GM18861 (cell line): ENCODE measurements around the gene PVALEF.
"Not testable (repeated sequence)": the region's sequence is repeated elsewhere in the genome, so short reads cannot be mapped to it uniquely, and the experiment has no call there.

Experiments
- ATAC-seq: cut with Tn5 transposase; IDR thresholded peaks from one replicate; pipeline ENCODE4 v1.9.1; 2021; ENCODE audit not compliant: unreplicated experiment

Gene PVALEF

DNA sequence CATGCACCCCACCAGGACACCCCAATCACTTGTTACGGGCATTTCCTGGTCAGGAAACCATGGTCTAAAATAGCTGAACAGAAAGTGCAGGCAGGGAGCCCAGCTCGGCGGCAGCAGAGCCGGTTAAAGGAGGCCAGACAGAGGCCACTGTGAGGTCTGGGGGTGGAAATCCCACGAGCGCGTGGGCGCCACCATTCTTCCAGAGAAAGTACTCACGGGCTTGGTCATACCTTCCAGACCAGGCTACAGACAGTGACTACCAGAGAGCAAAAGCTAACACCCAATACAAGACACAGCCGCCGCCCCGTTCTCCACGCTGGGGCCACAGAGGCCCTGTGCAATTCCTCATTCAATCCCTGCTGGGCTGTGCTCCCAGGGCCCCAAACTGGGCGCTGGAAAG lies 45.6 kb downstream of the PVALEF start:
- ATAC-seq: no peak

DNA sequence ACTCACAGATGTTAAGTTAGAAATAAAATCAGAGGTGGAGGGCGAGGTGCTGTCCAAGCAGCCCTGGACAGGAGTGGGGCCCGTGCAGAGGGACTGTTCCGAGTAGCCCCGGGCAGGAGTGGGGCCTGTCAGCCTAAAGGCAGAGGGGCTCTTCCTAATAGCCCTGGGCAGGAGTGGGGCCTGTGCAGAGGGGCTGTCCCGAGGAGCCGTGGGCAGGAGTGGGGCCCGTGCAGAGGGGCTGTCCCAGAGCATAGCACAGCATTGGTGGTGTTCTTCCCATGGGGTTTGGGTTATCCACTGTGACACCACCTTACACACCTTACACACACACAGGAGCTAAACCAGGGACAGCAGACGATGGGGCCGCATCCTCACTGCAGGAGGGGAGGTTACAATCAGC lies 47.1 kb downstream of the PVALEF start:
- ATAC-seq: no peak

DNA sequence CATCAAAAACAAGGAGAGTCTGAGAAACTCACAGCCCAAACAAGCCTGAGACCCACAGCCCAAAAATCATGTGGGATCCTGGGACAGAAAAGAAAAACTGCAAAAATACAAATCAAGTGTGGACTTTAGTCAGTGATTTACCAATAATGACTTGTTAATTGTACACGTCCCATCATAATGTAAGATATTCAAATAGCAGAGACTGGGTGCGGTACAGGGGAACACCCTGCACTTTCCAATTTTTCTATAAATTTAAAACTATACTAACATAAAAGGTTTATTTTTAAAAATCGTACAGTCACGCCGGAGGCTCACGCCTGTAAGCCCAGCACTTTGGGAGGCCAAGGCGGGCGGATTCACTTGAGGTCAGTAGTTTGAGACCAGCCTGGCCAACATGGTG lies 48.7 kb downstream of the PVALEF start:
- ATAC-seq: no peak

DNA sequence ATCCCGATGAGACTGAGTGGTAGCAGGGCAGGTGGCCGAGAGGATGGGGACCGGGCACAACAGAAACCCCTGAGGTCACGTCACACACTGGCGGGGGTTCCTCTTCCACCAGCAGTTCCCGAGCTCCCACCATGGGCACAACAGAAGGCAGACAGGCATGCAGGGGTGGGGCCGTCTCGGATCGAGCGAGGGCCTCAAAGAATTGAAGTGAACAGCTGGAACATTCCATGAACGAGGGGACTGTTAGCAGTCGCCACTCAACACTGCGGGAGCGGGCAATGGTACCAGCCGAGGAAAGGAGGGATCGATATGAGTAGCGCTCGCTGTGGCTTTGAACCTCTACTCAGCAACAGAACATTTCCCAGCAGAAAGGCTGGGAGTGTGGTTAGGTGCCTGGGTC lies 52.2 kb downstream of the PVALEF start:
- no peak for ATAC-seq

DNA sequence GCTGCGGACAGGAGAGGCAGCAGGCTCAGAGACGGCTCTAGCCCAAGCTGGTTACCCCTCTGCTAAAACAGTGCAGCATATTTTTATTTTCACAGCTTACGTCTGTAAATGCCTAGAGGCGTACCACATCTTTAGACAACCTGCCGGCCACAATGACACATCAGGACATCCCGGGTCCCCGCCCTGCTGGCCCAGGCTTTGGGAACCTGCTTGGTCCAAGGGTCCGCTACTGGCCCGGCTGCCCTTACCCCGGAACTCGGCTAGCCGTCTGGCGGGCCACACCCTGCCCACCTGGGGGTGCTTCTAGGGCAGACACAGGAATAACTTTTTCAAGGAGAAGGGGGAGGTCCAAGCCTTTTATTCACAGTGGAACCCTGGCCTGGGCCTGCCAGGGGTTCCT lies 53.2 kb downstream of the PVALEF start:
- ATAC-seq: no peak

DNA sequence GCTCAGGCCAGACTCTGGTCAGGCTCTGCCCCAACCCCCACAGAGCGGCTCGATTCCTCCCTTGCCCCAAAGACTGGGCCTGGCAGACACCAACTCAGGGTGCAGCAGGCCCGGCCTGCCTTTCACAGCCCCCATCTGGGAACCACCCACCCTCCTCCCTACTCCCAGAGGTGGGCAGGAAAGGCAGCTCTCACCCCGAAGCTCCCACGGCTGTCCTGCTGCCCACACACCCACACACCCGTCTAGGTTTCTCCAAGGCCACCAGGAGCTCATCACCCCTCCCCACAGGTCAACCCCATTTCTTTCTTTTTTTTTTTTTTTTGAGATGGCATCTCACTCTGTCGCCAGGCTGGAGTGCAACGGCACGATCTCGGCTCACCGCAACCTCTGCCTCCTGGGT lies 53.7 kb downstream of the PVALEF start:
- no peak for ATAC-seq

DNA sequence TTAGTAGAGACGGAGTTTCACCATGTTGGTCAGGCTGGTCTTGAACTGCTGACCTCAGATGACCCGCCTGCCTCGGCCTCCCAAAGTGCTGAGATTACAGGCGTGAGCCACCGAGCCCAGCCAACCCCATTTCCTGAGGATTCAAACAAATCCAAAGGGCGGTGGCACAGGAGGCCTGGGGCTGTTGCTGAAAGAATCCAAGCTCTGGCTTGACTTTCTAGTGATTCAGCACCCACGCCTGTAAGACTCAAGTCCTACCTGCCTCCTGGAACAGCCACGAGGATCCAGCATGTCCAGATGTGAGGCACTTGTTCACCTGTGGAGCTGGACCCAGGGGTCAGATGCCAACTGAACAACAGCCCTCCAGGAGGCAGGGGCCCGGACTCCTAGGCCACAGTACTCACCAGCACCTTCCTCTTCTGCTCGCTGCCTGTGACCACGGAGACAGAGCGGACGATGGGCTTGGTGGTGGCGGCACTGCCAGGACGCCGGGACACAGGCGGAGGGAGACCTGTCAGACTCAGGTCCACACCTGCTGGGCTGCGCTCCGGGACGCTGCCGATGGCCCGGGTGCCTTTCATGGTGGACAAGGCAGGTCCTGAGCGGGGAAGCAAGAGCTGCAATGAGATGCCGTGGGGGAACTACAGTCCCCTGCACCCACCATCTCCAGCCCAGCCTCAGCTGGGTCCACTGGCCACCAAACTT lies 54.3 kb downstream of the PVALEF start:
- no peak for ATAC-seq

DNA sequence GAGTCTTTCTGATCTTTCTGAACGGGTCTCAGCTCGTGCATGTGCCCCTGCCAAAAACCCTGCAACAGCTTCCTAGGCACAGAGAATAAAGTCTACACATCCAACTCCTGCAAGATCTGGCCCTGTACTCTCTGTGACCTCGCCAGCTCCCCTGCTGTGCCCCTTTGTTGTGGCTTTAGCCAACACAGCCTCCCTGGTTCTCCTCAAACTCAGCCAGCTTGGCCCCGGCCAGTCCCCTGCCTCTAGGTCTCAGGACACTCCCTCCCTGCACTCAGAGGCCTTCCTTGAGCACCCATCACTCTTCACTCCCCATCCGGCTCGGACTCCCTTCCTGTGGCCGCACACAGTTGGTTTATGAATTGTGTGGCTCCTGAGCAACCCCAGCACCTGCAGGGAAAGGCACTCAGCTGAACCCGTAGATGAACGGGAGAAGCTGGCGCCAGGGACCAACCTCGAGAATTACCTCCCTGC lies 56.1 kb downstream of the PVALEF start:
- ATAC-seq: no peak

DNA sequence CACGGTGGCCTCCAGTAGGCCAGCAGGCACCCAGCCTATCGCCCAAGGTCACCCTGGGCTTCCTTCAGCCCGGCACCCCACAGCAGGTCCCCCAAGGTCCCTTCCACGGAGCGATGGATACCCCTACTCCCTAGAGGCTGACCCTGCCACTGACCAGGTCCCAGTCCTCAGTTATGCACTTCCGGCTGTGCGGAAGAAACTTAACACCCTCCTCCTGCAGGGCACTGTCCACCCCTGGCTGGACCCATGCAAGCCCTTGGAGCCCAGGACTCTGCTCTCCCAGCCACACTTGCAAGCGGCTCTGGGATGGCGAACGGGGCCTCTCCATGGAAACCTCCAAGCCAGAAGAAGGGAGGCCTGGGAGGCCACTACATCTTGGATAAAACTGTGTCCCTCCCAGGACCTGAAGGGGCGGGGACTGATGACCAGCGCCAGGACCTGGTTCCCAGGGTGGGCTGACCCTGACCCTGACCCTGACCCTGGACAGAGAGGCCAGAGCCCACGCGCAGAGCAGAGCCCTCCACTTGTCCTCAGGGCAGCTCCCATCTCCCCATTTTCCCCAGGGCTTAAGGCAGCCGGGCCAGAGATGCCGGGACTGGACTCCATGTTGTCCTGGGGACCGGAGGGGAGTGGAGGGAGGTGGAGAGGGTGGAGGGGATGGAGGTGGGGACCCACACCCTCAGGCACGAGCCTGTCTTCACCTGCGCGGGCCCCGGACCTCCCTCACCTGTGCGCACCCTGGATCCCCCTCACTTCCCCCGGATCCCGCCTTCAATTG lies 56.7 kb downstream of the PVALEF start:
- no peak for ATAC-seq

DNA sequence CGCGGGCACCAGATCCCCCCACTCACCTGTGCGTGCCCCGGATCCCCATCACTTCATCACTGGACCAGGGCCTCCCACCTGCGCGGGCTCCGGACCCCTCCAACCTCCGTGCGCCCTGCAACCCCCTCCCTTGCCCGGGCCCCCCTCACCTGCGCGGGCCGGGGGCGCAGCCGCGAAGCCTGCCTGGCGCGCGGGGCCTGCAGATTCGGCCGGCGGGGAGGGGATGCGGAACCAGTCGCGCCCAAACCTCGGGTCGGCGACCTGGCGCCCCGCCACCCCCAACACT lies 57.3 kb downstream of the PVALEF start:
- no peak for ATAC-seq

DNA sequence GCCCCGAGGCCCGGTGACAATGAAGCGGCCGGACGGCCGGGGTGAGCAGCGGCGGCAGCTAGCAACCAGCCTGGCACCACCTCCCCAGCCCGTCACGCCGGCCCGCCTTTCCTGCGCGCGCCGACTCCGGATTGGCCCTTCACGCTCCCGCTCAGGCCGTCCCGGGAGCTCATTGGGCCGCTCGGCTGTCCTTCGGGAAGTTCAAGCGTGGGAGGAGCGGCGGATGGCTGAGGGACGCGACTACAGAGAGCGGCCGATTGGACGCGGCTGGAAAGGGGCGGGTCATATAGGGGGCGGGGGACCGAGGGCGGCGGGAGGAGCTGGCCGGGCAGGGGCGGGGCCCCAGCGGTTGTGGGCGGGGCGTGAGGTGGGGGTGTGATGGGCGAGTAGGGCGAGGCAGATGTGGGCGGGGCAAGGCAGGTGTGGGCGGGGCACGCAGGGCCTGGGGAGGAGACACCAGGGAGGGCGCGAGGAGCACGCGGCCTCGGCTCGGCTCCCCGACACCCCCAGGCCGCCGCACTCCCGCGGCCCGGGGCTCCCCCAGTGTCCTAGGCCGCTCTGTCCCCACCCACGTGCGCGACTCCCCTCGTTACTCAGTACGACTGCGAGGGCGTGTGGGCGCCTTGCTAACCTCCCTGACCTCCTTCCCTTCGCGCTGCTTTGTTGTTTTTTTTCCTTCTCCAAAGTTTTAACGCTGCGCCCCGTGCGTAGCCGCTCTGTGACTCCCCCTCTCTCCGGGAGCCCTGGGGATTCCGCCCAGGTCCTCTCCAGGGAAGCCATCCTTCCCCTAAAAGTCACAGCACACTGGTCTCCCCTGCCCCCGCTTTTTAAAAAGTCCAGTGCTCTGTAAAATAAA lies 57.8 kb downstream of the PVALEF start, which contains the start of gene CEP131:
CEP131 (minus strand) TSS at position 60 of the 856 bp plus-strand sequence. CDS start 2,909 bp downstream, outside the sequence.
- peak; percentile 94 for ATAC-seq

DNA sequence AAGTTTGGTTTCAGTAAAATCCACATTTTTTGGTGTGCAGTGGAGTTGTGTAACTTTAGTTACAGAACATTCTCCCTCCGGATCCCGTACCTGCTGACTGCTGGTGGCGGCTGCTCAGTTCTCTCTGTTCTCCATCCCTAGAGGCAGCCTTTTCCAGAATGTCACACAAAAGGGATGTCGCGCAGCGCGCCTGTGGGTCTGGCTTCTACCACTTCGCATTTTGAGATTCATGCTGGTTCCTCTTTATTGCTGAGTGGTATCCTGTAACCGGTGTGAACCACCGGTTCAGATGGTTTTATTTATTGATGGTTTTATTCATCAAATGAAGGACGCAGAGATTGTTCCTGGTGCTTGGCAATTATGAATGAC lies 58.4 kb downstream of the PVALEF start:
- no peak for ATAC-seq

DNA sequence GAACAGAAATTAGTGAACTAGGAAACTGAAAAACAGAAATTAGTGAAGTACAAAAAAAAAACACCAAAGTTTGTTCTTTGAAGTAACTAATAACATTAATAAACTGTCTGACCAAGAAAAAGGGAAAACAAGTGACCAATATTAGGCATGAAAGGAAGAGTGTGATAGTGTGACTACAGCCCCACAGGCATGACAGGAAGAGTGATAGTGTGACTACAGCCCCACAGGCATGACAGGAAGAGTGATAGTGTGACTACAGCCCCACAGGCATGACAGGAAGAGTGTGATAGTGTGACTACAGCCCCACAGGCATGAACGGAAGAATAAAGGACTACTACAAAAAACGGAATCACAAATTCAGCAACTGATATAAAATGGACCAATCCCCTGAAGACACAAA lies 62.3 kb downstream of the PVALEF start:
- not testable (repeated sequence) for ATAC-seq

DNA sequence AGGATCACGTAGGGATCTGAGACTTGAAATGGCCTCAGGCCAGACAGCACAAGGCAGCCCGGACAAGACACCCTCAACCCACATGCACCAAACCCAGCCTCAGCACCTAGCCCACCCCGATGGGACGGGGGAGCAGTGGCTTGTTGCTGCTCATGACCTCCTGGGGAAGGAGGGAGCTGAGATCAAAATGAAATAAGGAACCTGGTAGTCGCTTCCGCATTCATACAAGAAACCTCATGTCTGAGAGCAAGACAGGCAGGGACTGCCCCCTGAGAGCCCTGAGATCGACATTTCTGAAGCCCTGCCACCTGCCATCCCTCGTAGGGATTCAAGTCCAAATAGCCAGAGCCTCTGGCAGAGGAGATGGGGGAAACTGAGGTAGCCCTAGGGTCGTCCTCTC lies 63.1 kb downstream of the PVALEF start:
- ATAC-seq: peak; percentile 46

DNA sequence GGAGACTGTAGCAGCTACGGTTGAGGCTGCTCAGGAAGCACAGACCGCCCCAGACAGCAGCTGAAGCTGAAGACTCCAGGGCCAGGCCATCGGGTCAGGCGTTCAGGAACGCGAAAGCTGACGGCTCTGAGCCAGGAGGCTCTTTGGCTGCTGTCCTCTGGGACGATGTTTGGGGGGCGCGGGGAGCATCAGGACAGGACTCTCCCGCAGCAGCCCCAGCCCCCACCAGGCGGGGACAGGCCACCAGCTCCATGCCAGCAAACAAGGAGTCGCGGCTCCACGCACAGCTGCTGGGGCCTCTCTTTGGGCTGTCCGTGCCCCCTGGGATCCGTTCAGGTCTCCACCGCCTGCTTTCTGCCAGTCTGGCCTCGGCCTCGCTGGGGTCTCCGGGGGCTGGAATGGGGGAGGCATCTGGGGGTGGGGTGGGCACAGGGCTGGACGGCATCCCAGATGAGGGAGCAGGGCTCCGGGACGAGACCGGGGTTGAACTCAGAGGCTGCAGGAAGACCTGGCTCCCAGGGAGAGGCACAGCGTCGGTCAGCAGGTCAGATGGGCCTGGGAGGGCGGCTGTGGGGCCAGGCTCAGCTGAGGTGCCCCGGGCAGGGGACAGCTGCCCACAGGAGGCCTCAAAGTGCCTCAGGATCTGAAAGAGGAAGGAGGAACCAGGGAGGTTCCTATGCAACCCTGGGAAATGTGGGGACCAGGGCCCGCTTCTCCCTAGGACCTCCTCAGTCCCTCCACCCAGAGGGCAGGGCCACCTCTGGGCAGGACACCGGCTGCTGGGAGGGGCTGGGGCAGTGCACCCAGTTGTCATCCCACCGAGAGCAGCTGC lies 63.7 kb downstream of the PVALEF start:
- ATAC-seq: no peak

DNA sequence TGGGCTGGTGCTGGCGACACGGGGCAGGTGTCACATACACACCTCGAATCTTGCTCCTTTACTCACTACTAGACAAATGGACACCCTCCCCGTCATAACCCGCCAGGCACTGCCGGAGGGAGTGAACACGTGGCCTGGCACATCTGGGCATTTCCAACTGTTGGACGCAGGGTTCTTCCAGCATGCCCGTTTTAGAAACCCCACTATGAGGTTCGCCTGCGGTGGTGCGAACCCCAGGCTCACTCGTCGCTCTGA lies 64.3 kb downstream of the PVALEF start:
- no peak for ATAC-seq

DNA sequence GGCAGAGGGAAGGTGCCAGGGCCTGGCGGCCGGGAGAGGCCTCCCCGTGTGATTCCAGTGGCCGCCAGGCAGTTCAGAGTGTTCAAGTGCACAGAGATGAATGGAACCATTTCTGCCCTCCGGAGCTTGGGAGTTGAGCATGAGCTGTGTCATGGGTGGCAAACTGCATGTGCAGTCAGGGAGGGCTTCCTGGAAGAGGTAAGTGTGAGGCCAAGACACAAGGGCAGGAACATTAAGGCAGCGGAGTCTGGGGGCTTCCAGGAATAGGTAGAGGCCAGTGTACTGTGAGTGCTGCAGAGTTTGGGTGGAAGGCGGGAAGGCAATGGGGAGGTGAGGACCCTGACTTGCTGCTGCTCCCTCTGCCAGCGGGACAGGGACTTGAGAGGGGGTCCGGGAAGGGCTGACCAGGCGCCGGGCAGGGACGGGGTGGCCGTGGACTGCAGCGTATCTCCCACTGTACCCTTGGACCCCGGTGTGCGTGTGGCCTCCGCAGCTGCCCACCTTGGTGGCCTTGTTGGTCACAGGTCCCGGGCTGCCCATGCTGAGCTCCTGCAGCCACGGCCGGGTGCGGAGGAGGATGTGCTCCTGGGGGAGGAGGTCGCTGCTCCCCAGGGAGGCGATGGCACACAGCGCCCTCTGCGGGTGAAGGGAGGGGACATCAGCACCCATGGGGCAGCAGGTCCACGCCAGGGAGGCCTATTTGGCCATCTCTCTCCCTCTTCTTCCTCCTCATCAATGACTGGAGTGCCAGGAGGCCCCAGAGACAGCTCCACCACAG lies 64.9 kb downstream of the PVALEF start:
- ATAC-seq: no peak

DNA sequence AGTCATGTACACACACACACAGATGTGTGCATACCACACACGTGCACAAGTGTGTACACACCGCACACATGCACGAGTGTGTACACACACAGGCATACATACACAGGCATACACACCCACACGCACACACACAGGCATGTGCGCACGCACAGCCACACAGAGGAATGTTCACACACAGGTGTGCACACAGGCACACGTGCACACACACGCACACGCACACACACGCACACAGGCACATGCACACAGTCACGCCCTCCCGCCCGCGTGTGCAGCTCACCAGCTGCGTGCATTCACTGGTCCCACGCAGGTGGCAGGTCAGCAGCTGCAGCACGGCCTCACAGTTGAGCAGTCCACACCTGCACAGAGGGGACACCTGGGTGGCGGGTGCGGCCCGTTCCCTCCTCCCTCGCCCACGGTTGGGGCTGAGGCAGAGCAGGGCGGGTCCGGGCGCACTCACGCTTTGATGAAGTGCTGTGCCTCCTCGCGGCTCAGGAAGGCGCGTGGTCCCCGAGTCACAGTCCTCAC lies 65.9 kb downstream of the PVALEF start:
- no peak for ATAC-seq

DNA sequence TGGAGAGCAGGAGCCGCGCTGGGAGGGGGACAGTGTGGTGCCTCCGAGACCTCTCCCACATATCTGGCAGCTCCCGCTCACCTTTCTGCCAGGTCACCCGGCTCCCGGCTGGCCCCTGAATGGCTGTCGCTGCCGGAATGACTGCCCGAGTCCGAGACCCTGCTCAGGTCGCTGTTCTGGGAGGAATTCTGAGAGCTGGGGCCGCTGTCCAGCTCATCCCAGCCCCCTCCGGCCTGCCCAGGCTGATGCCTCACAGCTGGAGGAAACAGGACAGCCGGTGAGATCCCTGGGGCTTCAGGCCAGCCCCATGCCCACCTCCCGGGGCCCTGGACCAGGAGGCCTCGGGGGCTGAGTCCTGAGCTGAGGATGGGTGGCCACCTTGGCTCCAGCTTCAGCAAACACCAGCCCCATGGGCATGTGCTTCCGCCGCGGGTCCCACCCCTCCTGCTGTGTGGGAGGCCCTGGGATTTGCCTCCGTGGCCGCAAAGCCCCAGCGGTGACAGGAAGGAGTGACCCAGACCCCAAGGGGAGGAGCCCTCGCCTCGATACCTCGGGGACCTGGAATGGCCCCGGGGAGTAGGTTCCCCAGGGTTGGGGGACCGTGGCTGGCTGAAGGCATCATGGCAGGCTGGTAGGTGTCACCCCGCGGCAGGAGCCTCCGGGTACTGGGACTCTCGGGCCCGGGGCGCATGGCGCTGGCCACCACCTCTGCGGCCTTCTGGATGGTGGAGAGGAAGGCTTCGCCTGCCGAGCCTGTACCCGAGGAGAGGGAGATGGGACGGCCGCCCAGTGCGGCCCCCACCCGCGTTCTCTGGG lies 66.7 kb downstream of the PVALEF start:
- no peak for ATAC-seq
